ENCODE measurements around the gene TMEM139.

The TMEM139 gene

DNA sequence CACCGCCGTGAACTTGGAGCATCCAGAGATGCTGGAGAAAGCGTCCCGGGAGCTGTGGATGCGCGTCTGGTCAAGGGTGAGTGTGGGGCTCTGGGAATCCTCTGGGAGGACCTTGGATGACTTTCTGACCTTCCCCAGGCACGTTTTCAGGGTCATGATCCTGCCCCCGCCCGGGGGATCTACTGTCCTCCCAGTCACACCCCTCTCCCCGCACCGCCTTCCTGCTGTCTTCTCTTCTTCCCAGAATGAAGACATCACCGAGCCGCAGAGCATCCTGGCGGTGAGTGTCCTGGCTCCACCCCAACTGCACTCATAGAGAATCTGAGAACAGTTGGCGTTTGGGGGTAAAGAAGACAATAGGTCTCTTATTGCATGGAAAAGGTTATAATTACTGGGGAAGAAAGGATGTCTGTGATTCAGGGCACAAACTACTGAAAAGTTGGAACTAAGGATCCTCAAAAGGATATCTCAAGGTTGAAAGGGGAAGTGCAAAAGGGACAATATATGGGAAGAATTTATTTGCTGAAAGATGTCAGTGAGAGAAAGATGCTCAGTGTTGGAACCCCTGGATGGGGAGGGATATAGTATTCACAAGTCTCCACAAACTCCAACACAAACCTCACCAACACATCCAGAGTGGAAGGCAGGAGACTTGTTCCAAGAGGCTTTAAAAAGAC, 19.6 kb upstream of the TMEM139 start:
- Histone ChIP-seq H3K9me3 (ENCODE audit: control insufficient read depth, insufficient read depth, low read depth, low read length) (no peaks in the 10 kb centered on the region), H3K4me3 (ENCODE audit: low read depth, low read length) (no peak overlapping the region), H3K27ac (ENCODE audit: extremely low read depth, low read depth, low read length) (no peak overlapping the region), H3K36me3 (ENCODE audit: control insufficient read depth in 2 of 2, insufficient read depth in 1 of 2, low read length in 2 of 2) (peaks cover 0 to 43% of the 10 kb centered on the region in 2 experiments; a peak in 1 of 3 replicates), H3K4me1 (ENCODE audit: control insufficient read depth, insufficient read depth, low read length) (no peaks in the 10 kb centered on the region)
- ChIA-PET POLR2A (interaction anchor here (1.3 kb wide), 1 partner anchor 23 kb away, joined by 6 read pairs; the partner anchor contains the start of gene CASP2), CTCF (interaction anchor here (0.7 kb wide), 1 partner anchor 946 kb away, joined by 6 read pairs; no protein-coding TSS in a partner anchor)
- TF ChIP-seq, protein P1, sequence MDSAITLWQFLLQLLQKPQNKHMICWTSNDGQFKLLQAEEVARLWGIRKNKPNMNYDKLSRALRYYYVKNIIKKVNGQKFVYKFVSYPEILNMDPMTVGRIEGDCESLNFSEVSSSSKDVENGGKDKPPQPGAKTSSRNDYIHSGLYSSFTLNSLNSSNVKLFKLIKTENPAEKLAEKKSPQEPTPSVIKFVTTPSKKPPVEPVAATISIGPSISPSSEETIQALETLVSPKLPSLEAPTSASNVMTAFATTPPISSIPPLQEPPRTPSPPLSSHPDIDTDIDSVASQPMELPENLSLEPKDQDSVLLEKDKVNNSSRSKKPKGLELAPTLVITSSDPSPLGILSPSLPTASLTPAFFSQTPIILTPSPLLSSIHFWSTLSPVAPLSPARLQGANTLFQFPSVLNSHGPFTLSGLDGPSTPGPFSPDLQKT (IDR thresholded peaks at IDR 0.05; ENCODE audit: borderline replicate concordance, low read depth, low read length) = no peak
- TF ChIP-seq ZNF571 (tag by site-specific recombination; IDR thresholded peaks at IDR 0.05) = no peak
- TF ChIP-seq, protein P2, sequence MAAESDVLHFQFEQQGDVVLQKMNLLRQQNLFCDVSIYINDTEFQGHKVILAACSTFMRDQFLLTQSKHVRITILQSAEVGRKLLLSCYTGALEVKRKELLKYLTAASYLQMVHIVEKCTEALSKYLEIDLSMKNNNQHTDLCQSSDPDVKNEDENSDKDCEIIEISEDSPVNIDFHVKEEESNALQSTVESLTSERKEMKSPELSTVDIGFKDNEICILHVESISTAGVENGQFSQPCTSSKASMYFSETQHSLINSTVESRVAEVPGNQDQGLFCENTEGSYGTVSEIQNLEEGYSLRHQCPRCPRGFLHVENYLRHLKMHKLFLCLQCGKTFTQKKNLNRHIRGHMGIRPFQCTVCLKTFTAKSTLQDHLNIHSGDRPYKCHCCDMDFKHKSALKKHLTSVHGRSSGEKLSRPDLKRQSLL (tag by site-specific recombination; IDR thresholded peaks at IDR 0.05) = no peak

DNA sequence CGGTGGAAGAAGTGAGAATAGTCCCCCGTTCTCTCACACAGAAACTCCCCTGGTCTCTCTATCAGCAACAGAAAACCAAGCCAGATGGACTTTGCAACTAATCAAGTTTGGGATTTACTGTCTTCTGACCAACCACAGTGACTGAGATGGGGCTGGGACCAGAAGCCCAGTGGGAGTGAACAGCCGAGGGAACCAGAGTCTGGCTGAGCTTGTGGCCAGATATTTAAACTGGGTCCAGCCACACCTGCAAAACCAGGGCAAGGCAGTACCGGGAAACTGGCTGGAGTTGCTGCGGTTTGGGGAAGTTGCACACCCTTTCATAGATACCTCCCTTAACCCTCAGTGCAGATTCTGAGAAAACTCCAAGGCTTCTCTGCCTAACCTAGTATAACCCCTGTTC, 15.5 kb upstream of the TMEM139 start:
- CTCF ChIA-PET = interaction anchor here (0.5 kb wide), 1 partner anchor 10 kb away, joined by 3 read pairs; no protein-coding TSS in a partner anchor
- no peak overlapping the region for H3K27ac ChIP-seq (ENCODE audit: extremely low read depth, low read depth, low read length)
- no peak for TF ChIP-seq KLF7 (tag by site-specific recombination; IDR thresholded peaks at IDR 0.05; ENCODE audit: borderline replicate concordance)
- no peak for TF ChIP-seq GLI4 (tag by site-specific recombination; IDR thresholded peaks at IDR 0.05)
- TF ChIP-seq ZNF157 (tag by site-specific recombination; IDR thresholded peaks at IDR 0.05) = no peak
- TF ChIP-seq, protein P3, sequence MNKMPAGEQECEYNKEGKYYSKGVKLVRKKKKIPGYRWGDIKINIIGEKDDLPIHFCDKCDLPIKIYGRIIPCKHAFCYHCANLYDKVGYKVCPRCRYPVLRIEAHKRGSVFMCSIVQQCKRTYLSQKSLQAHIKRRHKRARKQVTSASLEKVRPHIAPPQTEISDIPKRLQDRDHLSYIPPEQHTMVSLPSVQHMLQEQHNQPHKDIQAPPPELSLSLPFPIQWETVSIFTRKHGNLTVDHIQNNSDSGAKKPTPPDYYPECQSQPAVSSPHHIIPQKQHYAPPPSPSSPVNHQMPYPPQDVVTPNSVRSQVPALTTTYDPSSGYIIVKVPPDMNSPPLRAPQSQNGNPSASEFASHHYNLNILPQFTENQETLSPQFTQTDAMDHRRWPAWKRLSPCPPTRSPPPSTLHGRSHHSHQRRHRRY (tag by site-specific recombination; IDR thresholded peaks at IDR 0.05) = no peak
- TF ChIP-seq ZNF16 (tag by site-specific recombination; IDR thresholded peaks at IDR 0.05; ENCODE audit: low read depth) = no peak
- TF ChIP-seq, protein P4, sequence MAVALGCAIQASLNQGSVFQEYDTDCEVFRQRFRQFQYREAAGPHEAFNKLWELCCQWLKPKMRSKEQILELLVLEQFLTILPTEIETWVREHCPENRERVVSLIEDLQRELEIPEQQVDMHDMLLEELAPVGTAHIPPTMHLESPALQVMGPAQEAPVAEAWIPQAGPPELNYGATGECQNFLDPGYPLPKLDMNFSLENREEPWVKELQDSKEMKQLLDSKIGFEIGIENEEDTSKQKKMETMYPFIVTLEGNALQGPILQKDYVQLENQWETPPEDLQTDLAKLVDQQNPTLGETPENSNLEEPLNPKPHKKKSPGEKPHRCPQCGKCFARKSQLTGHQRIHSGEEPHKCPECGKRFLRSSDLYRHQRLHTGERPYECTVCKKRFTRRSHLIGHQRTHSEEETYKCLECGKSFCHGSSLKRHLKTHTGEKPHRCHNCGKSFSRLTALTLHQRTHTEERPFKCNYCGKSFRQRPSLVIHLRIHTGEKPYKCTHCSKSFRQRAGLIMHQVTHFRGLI (tag by site-specific recombination; IDR thresholded peaks at IDR 0.05) = no peak
- TF ChIP-seq, protein P5, sequence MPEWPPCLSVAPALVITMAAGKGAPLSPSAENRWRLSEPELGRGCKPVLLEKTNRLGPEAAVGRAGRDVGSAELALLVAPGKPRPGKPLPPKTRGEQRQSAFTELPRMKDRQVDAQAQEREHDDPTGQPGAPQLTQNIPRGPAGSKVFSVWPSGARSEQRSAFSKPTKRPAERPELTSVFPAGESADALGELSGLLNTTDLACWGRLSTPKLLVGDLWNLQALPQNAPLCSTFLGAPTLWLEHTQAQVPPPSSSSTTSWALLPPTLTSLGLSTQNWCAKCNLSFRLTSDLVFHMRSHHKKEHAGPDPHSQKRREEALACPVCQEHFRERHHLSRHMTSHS (tag by site-specific recombination; IDR thresholded peaks at IDR 0.05) = no peak
- TF ChIP-seq ZNF37A (tag by site-specific recombination; IDR thresholded peaks at IDR 0.05) = no peak
- TF ChIP-seq ZNF585B (tag by site-specific recombination; IDR thresholded peaks at IDR 0.05) = no peak
- TF ChIP-seq, protein P6, sequence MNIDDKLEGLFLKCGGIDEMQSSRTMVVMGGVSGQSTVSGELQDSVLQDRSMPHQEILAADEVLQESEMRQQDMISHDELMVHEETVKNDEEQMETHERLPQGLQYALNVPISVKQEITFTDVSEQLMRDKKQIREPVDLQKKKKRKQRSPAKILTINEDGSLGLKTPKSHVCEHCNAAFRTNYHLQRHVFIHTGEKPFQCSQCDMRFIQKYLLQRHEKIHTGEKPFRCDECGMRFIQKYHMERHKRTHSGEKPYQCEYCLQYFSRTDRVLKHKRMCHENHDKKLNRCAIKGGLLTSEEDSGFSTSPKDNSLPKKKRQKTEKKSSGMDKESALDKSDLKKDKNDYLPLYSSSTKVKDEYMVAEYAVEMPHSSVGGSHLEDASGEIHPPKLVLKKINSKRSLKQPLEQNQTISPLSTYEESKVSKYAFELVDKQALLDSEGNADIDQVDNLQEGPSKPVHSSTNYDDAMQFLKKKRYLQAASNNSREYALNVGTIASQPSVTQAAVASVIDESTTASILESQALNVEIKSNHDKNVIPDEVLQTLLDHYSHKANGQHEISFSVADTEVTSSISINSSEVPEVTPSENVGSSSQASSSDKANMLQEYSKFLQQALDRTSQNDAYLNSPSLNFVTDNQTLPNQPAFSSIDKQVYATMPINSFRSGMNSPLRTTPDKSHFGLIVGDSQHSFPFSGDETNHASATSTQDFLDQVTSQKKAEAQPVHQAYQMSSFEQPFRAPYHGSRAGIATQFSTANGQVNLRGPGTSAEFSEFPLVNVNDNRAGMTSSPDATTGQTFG (tag by site-specific recombination; IDR thresholded peaks at IDR 0.05; ENCODE audit: borderline replicate concordance) = no peak
- TF ChIP-seq IKZF3 (tag by site-specific recombination; IDR thresholded peaks at IDR 0.05) = no peak
- no peak for TF ChIP-seq ZIC2 (tag by site-specific recombination; IDR thresholded peaks at IDR 0.05)
- TF ChIP-seq, protein P7, sequence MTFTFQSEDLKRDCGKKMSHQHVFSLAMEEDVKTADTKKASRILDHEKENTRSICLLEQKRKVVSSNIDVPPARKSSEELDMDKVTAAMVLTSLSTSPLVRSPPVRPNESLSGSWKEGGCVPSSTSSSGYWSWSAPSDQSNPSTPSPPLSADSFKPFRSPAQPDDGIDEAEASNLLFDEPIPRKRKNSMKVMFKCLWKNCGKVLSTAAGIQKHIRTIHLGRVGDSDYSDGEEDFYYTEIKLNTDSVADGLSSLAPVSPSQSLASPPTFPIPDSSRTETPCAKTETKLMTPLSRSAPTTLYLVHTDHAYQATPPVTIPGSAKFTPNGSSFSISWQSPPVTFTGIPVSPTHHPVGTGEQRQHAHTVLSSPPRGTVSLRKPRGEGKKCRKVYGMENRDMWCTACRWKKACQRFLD (tag by site-specific recombination; IDR thresholded peaks at IDR 0.05) = no peak
- TF ChIP-seq ZNF677 (tag by site-specific recombination; IDR thresholded peaks at IDR 0.05) = no peak
- no peak for TF ChIP-seq TRIM28 (IDR thresholded peaks at IDR 0.05; ENCODE audit: borderline replicate concordance, low read length)
- no peak for TF ChIP-seq ZNF626 (tag by site-specific recombination; IDR thresholded peaks at IDR 0.05)
- TF ChIP-seq, protein P8, sequence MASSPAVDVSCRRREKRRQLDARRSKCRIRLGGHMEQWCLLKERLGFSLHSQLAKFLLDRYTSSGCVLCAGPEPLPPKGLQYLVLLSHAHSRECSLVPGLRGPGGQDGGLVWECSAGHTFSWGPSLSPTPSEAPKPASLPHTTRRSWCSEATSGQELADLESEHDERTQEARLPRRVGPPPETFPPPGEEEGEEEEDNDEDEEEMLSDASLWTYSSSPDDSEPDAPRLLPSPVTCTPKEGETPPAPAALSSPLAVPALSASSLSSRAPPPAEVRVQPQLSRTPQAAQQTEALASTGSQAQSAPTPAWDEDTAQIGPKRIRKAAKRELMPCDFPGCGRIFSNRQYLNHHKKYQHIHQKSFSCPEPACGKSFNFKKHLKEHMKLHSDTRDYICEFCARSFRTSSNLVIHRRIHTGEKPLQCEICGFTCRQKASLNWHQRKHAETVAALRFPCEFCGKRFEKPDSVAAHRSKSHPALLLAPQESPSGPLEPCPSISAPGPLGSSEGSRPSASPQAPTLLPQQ (tag by site-specific recombination; IDR thresholded peaks at IDR 0.05) = no peak
- TF ChIP-seq ZFHX2 (tag by site-specific recombination; conservative IDR thresholded peaks at IDR 0.05) = no peak

More for the DNA sequence above, 15.5 kb upstream of the TMEM139 start:
- POLR2A ChIA-PET = no interaction called here
- Histone ChIP-seq H3K9me3 (ENCODE audit: control insufficient read depth, insufficient read depth, low read depth, low read length) (no peaks in the 10 kb centered on the region), H3K36me3 (ENCODE audit: control insufficient read depth in 2 of 2, insufficient read depth in 1 of 2, low read length in 2 of 2) (peaks cover 0 to 44% of the 10 kb centered on the region in 2 experiments; a peak in 1 of 3 replicates), H3K4me1 (ENCODE audit: control insufficient read depth, insufficient read depth, low read length) (no peaks in the 10 kb centered on the region), H3K4me3 (ENCODE audit: low read depth, low read length) (no peak overlapping the region)

All from HEK293 (cell line).